Ovary (tissue), 9 donors: Measurements from ENCODE around the gene LIX1. TPM values are rescaled to one million over a fixed set of nuclear protein-coding genes. Genes with fewer than 3 reads are reported as not detected.

ENCODE experiments used
- DNase-seq, 5 donors: peaks; one replicate each; pipeline ENCODE4 v3.0.0-alpha.2; 2019 to 2020
- H3K27ac ChIP-seq, 2 donors: fragments of 200-600 bp; one replicate each; pipeline versions ENCODE4 v1.5.1 to v1.8.0; 2019 to 2022
- H3K27me3 ChIP-seq: fragments of 200-600 bp; one replicate; pipeline ENCODE4 v1.8.0; 2022
- H3K36me3 ChIP-seq: fragments of 200-600 bp; sonication (generic); one replicate; pipeline ENCODE4 v1.5.1; 2019
- H3K4me1 ChIP-seq: one replicate; pipeline ENCODE4 v1.8.1; 2013; ENCODE audit warnings: mild to moderate bottlenecking, moderate library complexity; ENCODE audit not compliant: insufficient read depth
- H3K4me3 ChIP-seq: fragments of 200-600 bp; sonication (generic); one replicate; pipeline ENCODE4 v1.5.1; 2017
- H3K9me3 ChIP-seq, 2 donors: fragments of 200-600 bp in 1 of 2; sonication (generic) in 1 of 2; one replicate each; pipeline versions ENCODE4 v1.5.1 to v1.8.1; 2013 to 2019; ENCODE audit warnings: mild to moderate bottlenecking in 1 of 2, moderate library complexity in 1 of 2
- EP300 ChIP-seq: sonication (generic); formaldehyde crosslinking; IDR thresholded peaks from one replicate; pipeline ENCODE4 v1.6.1; 2017; ENCODE audit warnings: antibody characterized with exemption
- POLR2A ChIP-seq: fragments of 450-650 bp; IDR thresholded peaks from one replicate; pipeline ENCODE4 v1.6.1; 2017; ENCODE audit warnings: antibody characterized with exemption, mild to moderate bottlenecking, moderate library complexity
- WGBS, 3 donors: extraction: QIAGEN DNeasy Blood & Tissue Kit in 1 of 3; methylation state at CpG; one replicate each; pipeline versions ENCODE4 v1.1.5 to v1.1.7; 2013 to 2017; 5-methylcytosine and 5-hydroxymethylcytosine counted together
- intact Hi-C, 4 donors: fragments of 100-400 bp; cut with DNase I; formaldehyde crosslinking; loops; one replicate each; pipeline versions ENCODE4 v1.11.0 to v1.15.1; 2022 to 2023
- polyA plus RNA-seq, 2 donors: library from polyadenylated mRNA; stranded (reverse); fragments of 200-250 nt in 1 of 2; fragments of 350-450 nt in 1 of 2; fragmentation: Illumina TruSeq in 1 of 2; extraction: RNeasy Lipid Tissue Mini Kit (QIAGEN cat#74804) in 1 of 2; gene quantifications; one replicate each; pipeline ENCODE4 v1.2.3, GENCODE V29; 2013 to 2014
- total RNA-seq, 7 donors: library from RNA; depleted of rRNA in 2 of 7; stranded (reverse); fragments of >200 nt in 2 of 7; fragmentation: NEBNext Ultra II Directional in 3 of 7; extraction: Animal tissue kit (Norgen Biotek cat#: 25700) in 3 of 7; gene quantifications; one replicate each; pipeline versions ENCODE4 v1.1.0 to v1.2.4, GENCODE V29; 2016 to 2023
- TF ChIP-seq, protein P1 (sequence below), 3 donors: fragments of 450-650 bp in 2 of 3; fragments of 200-600 bp in 1 of 3; IDR thresholded peaks; one replicate each; pipeline versions ENCODE4 v1.5.1 to v1.8.0; 2016 to 2022; ENCODE audit warnings: antibody characterized with exemption in 3 of 3, mild to moderate bottlenecking in 1 of 3
- donor health status: DM: no; HTN: no; CAD: no; lungs with moderate emphysema.
- donor health status: DM: no; HTN: no; CAD: no.
- donor health status: Bipolar disorder and iron deficiency.
- donor health status: DM: yes; HTN: yes; CAD: no.
- donor health status: DM: no; HTN: no; CAD: no.
- donor health status: DM: yes; HTN: yes; CAD: no.

LIX1 gene
- total and polyA plus RNA-seq, 9 donors = 0.12 to 0.20 TPM; not detected in 7

DNA sequence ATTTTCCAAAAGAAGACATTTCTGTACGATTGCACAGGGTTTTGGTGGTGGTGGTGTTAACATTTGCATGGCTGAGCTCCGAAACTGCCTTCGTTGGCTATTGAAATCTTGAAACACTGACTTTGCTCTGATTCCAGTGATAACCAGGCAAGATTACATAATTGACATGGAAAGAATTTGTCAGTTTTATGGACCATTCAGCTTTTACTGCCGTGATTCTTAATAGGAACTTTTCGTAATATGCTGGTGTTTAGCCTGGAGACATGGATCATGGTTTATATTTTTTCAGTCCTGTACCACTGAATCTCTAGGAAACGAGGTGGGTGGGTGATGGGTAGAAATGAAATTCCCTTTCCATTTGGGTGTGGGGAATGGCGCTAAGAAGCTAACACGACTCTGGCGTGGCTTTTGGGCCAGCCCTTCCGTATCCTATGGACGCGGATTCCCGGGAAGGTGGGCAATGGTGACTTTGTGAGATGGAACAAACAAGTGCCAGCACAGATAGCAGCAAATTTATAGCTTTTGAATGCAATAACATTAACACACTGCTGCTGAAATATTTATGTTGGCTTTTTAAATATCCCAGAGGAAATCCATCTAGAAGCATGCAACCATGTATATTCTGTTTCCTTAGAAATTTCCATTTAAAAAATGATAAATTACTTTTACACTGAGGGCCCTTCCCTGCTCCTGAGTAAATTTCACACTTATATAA is 36.8 kb downstream of the LIX1 start:
- no peaks in the 10 kb centered on the region for H3K4me1 ChIP-seq
- H3K36me3 ChIP-seq = no peaks in the 10 kb centered on the region
- no peak overlapping the region for H3K27ac ChIP-seq
- DNase-seq = no peak
- 67 to 79% (median 71%) methylated on average over 13 of the region's 13 CpGs for WGBS, 3 donors
- TF ChIP-seq, protein P1, sequence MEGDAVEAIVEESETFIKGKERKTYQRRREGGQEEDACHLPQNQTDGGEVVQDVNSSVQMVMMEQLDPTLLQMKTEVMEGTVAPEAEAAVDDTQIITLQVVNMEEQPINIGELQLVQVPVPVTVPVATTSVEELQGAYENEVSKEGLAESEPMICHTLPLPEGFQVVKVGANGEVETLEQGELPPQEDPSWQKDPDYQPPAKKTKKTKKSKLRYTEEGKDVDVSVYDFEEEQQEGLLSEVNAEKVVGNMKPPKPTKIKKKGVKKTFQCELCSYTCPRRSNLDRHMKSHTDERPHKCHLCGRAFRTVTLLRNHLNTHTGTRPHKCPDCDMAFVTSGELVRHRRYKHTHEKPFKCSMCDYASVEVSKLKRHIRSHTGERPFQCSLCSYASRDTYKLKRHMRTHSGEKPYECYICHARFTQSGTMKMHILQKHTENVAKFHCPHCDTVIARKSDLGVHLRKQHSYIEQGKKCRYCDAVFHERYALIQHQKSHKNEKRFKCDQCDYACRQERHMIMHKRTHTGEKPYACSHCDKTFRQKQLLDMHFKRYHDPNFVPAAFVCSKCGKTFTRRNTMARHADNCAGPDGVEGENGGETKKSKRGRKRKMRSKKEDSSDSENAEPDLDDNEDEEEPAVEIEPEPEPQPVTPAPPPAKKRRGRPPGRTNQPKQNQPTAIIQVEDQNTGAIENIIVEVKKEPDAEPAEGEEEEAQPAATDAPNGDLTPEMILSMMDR (IDR thresholded peaks at IDR 0.05) = no peak
- no peak for TF ChIP-seq EP300
- no peak for TF ChIP-seq POLR2A
- no peak overlapping the region for H3K4me3 ChIP-seq
- H3K9me3 ChIP-seq = no peaks in the 10 kb centered on the region
- H3K27me3 ChIP-seq = no peaks in the 10 kb centered on the region
- intact Hi-C loops = no loop called here

DNA sequence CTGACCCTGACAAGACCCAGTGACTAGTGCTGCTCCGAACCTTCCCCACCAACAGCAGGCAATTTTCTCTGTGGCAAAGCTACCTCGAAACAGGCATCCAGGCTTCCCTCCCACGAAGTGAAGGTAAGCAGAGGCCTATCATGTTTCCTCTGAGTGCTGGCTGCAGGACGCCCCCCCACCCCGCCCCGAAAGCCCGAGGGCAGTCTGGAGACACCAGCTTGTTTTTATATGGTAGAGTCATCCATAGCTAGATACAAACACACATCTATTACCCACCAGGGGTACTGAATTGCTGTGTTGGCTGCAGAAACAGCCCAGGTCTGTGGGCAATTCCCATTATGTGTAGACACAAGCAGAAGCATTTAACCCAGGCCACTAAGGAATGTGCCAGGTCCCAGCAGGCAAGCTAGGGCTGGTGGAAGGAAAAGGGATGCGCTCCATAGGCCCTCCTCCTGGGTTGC is 40.4 kb downstream of the LIX1 start:
- no peaks in the 10 kb centered on the region for H3K9me3 ChIP-seq
- H3K27ac ChIP-seq = no peak overlapping the region
- WGBS, 3 donors = 70 to 75% (median 70%) methylated on average over 8 of the region's 8 CpGs
- no peak for DNase-seq
- H3K4me1 ChIP-seq = no peaks in the 10 kb centered on the region
- intact Hi-C loops = no loop called here
- TF ChIP-seq, protein P1 (IDR thresholded peaks at IDR 0.05) = no peak
- TF ChIP-seq EP300 = no peak
- TF ChIP-seq POLR2A = no peak
- no peak overlapping the region for H3K4me3 ChIP-seq
- H3K36me3 ChIP-seq = no peaks in the 10 kb centered on the region
- no peaks in the 10 kb centered on the region for H3K27me3 ChIP-seq

DNA sequence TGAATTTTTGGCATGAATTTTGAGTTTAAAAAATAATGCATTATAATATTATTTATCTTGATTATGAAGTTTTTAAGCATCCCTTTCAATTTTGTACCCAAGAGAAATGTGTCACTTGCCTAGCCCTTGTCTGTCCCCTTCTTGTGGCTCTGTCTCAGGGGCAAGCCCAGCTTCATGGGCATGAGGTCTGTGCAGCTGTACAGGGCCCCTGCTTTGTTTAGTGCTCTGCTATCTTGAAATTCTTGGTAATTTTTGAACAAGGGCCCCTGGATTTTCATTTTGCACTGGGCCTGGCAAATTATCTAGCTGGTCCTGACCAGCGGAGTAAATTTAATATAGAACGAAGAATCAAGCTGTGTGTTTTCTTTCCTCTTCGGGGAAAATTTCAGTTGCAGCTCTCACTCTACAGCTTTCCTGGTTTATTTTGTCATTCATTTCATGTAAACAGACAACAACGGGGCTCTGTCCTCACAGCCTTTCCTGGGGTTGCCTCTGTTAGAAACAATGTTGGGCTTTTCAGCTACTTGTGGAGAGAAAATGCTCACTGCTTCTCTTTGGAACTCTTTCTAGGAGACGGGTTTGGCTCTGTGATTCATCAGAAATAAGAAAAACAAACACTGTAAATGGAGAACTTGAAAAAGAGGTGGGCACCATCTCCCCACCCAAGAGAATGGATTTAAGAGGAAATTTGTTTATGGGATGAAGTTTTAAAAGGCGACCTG is 41.1 kb downstream of the LIX1 start:
- DNase-seq = no peak
- Histone ChIP-seq H3K9me3 (no peaks in the 10 kb centered on the region), H3K4me1 (no peaks in the 10 kb centered on the region), H3K4me3 (no peak overlapping the region), H3K27ac (no peak overlapping the region), H3K36me3 (no peaks in the 10 kb centered on the region), H3K27me3 (no peaks in the 10 kb centered on the region)
- TF ChIP-seq EP300 (no peak), POLR2A (no peak)
- TF ChIP-seq, protein P1 (IDR thresholded peaks at IDR 0.05) = no peak
- intact Hi-C loops = no loop called here
- WGBS, 3 donors = 72 to 74% (median 74%) methylated on average over 6 of the region's 6 CpGs

DNA sequence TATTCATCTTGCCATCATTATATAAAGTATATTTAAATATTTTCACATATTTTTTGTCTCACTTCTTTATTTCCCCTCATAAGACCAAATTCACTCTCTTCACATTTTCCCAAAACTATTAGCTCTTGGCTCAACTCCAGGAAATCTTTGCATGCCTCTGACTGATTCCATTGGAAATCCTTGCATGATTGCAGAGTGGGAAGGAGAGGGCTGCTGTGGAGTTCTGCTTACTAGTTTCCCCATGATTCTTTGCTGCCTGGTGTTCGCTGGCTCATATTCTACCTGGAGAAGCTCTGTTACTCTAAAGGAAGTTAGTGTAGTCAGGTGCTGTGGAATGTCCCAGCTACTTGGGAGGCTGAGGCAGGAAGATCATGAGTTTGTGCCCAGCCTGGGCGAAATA is 41.9 kb downstream of the LIX1 start:
- no peak for DNase-seq
- TF ChIP-seq, protein P1 (IDR thresholded peaks at IDR 0.05) = no peak
- TF ChIP-seq EP300 (no peak), POLR2A (no peak)
- Histone ChIP-seq H3K36me3 (no peaks in the 10 kb centered on the region), H3K27me3 (no peaks in the 10 kb centered on the region), H3K27ac (no peak overlapping the region), H3K4me3 (no peak overlapping the region), H3K4me1 (no peaks in the 10 kb centered on the region), H3K9me3 (no peaks in the 10 kb centered on the region)
- 68 to 93% (median 93%) methylated on average over 2 of the region's 2 CpGs for WGBS, 3 donors
- intact Hi-C loops = no loop called here
